H7 (cell line): ENCODE data around the gene PBX2. TPM values are rescaled to one million over a fixed set of nuclear protein-coding genes. Genes with fewer than 3 reads are reported as not detected.

Experiments used
- DNase-seq: peaks from one replicate; pipeline ENCODE4 v3.0.0; 2012
- H3K27me3 ChIP-seq: 2 replicates; pipeline ENCODE4 v1.6.0; 2011; ENCODE audit warnings: mild to moderate bottlenecking, low read length; ENCODE audit not compliant: control insufficient read depth, insufficient read depth
- H3K36me3 ChIP-seq: replicated peaks from 2 replicates; pipeline ENCODE4 v1.5.1; 2011; ENCODE audit warnings: low read length; ENCODE audit not compliant: control insufficient read depth, insufficient read depth
- H3K4me3 ChIP-seq: 2 replicates; pipeline ENCODE4 v1.5.1; 2011; ENCODE audit warnings: low read depth, mild to moderate bottlenecking, control low read depth, low read length, moderate library complexity; ENCODE audit not compliant: insufficient read depth
- total RNA-seq: library from RNA; depleted of rRNA; stranded (reverse); fragments of >200 nt; shearing (Covaris generic); gene quantifications from 2 replicates; pipeline ENCODE4 v1.2.3, GENCODE V29; 2014

The PBX2 gene
- total RNA-seq, 1 experiment from 2014 or later = 64.2 TPM

DNA sequence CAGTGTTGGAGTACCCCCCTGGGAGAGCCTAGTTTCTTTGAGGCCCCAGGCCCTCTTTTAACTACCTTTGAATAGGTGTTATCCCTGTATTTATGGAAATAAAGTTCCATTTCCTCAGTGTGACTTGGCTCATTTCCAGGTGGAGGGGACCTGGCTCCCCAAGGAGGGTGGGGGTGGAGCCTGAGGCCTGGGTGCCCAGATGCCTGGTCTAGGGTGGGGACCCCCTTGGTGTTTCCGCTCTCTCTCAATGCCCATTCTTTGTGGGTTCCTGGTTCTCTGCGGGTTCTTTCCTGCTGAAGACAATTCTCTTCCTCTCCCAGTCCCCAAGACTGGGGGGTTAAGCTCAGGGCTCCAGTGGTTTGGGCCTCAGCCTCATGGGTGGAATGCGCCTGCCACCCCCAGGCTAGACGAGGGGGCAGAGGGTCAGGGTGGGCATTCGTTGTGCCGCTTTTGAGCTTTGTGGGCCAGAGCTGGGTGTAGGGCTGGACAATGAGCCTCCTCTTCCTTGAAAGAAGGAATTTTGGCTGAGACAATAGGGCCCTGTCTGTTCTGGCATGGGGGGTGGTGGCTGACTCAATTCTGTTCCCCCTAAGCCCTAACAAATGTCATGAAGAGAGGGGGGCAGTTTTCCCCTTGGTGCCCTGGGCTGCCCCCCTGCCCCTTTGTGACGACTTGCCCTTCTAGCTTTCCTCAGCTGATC lies 26.3 kb downstream of the PBX2 start:
- no peak for DNase-seq
- Histone ChIP-seq H3K4me3 (no peak overlapping the region), H3K27me3 (no peaks in the 10 kb centered on the region), H3K36me3 (peaks cover under 1% of the 10 kb centered on the region)

DNA sequence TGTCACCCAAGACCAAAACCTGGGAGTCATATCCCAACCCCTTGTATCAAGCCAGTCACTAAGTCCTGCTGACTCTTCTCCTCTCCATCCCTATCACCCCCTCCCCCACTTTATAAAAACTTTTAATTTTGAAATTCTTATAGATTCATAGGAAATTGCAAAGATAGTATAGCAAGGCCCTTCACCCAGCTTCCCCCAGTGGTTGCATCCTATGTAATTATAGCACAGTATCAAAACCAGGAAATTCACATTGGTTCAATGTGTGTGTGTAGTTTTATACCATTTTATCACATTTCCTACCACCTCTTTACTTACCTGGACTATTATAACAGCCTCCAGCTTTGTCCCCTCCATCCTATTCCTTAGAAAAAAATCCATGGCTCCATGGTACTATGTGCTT lies 31.9 kb downstream of the PBX2 start:
- no peak for DNase-seq

DNA sequence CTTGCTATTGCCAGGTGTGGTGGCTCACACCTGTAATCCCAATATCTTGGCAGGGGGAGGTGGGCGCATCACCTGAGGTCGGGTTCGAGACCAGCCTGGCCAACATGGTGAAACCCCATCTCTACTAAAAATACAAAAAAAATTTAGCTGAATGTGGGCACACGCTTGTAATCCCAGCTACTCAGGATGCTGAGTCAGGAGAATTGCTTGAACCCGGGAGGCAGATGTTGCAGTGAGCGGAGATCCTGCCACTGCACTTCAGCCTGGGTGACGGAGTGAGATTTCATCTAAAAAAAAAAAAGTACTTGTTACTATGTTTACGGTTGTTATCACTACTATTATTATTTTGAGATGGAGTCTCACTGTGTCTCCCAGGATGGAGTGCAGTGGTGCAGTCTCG lies 33.1 kb downstream of the PBX2 start:
- Histone ChIP-seq H3K36me3 (peaks cover 10% of the 10 kb centered on the region), H3K27me3 (peaks cover 13% of the 10 kb centered on the region), H3K4me3 (no peak overlapping the region)
- DNase-seq = no peak

More for the DNA sequence above, 31.9 kb downstream of the PBX2 start:
- Histone ChIP-seq H3K27me3 (peaks cover 1% of the 10 kb centered on the region; the same call in 1 of the 2 replicates), H3K4me3 (no peak overlapping the region), H3K36me3 (peaks cover 10% of the 10 kb centered on the region)

DNA sequence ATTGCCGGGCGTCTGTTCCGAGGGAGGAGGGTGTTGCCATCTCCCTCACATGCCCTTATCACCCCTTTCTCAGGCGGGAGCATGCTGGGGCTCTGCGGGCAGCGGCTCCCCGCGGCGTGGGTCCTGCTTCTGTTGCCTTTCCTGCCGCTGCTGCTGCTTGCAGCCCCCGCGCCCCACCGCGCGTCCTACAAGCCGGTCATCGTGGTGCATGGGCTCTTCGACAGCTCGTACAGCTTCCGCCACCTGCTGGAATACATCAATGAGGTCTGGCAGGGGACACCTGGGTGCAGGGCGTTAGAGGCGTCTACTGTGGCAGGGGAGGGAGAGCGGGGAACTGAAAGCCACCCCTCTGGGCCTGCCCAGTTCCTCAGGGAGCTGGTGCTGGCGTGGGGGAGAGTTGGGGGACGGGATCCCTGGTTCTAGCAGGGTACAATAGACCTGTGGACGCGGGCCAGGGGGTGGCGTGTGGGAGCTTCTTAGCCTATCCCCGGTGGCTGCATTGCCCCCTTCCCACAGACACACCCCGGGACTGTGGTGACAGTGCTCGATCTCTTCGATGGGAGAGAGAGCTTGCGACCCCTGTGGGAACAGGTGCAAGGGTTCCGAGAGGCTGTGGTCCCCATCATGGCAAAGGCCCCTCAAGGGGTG lies 35.4 kb downstream of the PBX2 start:
- H3K27me3 ChIP-seq = peaks cover 35% of the 10 kb centered on the region
- peak overlapping the region; percentile 80 for H3K4me3 ChIP-seq
- peak; percentile 89 for DNase-seq
- H3K36me3 ChIP-seq = peaks cover 10% of the 10 kb centered on the region

DNA sequence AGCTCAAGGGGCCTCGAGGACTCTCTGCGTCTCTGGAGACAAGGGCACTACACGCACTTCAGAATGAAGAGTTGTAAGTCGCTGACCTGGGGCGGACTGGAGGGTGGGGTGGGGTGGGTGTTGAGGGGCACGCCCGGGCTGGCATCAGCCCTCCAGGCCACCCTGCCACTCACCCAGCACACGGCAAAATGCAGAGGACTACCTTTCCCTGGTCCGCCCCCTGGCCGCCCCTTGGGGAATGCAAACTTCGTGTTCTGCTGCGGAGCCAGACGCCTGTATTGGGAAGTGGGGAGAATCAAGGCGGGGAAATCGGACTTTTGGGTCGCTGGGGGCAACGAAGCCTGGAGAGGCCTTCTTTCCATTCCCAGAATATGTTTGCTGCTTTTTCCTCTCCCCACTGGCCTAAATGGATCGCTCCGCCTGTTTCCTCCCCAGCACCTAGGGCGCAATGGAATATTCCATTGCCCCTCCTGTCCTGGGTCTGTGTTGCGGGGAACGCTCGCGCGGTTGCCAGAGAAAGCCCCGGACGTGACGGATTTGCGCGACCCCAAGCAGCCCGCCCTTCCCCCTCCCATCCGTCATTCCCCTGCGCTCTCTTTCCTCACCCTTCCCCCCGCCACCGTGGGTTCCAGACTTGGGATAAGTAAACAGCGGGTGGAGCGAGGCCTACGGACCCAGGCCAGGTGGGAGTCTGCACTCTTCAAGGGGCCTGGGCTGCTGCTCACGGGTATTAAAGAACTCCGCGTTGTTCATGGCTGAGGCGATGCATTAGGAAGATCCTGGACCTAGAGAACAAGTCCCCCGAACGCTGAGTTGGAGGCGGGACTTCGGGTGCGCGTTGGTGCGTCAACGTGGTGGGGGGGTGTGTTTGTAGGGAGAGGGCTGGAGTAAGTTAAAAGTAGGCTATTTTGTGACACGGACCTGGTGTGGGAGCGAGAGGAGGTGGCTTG lies 36.2 kb downstream of the PBX2 start, which contains the start of gene PPT2:
Gene PPT2 (plus strand): TSS at position 578 of the 950 bp plus-strand sequence. CDS start 454 bp downstream, outside the sequence.
- peaks cover 10% of the 10 kb centered on the region for H3K36me3 ChIP-seq
- peak; percentile 94 for DNase-seq
- peaks cover 43% of the 10 kb centered on the region for H3K27me3 ChIP-seq
- peak within 1 kb of the TSS; percentile 80 for H3K4me3 ChIP-seq

DNA sequence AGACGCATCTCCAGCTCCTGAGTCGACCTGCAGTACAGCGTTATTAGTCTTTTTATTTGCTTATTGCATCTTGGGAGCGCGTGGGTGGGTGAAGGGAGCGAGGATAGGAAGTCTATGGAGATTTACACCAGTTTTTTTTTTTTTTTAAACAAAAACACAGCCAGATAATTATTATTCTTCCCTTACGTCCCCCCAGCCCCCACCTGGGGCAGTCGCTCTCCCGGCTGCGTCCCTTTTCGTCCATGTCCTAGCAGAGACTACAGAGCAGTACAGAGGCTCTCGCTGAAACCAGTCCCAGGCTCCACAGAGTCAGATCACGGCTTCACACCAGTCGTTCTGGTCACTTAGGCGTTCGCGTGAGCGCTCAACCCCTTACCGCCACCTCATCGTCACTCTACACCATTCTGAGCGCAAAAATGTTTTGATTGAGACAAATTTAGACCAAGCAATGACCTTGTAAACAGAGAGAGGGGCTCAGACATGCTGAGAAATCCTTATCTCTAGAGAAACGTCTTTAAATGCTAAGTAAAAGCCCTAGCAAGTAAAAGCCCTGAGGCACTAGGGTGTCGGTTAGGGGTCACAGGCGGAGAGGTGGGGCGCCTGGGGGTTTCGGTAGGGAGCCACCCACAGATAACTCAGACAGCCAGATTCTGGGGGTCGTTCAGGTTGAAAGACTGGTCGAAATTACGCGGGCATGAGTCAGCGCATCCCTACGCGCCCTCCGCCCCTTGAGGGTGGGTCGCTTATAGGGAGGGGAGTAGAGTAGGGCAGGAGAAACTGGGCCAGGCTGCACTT lies 37.0 kb downstream of the PBX2 start:
- peak; percentile 85 for DNase-seq
- H3K4me3 ChIP-seq = peak overlapping the region; percentile 80
- peaks cover 44% of the 10 kb centered on the region for H3K27me3 ChIP-seq
- peaks cover 10% of the 10 kb centered on the region for H3K36me3 ChIP-seq

DNA sequence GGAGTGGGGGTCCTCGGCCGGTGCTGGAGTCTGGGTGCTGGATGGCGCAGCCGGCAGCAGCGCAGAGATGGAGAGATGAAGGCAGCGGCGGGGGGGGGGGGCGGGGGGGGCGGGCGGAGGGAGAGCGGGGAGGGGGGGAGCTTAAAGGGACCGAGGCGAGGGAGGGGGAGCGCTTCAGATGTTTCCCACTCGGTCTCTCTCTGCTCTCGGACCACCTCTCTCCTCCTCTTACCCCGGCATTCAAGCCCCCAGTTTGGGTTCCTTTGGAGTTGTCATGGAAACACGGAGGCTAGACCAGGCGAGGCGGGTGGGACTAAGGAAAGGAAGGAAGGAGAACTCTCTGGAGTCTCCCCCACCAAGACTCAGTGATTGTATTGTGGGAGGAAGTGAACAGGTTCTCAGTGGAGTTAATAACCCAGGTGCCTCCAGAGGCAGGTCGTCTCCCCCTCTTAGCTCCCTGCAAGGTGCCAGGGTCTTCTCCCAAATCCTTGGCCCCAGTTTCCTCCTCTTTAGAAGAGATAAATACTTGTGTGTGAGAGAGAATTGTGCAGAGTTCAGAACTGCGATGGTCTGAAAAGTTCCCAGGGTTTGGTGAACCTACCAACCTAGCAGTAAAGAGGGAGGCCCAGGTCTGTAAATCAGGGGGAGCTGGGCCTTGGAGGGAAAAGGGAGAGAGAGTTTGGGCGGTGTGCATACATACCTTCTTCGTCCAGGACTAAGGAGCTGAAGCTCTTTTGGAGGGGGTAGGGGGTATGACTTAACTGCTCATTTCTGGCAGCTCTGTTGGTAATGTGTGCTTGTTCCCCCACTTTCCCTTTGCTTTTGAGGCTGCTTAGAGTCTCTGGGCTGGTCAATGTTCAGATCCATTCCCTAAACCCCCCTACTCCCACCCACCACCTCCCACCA lies 37.9 kb downstream of the PBX2 start, which contains the start of gene PRRT1:
Gene PRRT1 (minus strand): TSS at position 77 of the 906 bp plus-strand sequence. CDS start 112 bp downstream, outside the sequence.
- DNase-seq = peak; percentile 69
- Histone ChIP-seq H3K27me3 (peaks cover 48% of the 10 kb centered on the region), H3K4me3 (peak within 1 kb of the TSS; percentile 80), H3K36me3 (peaks cover 5% of the 10 kb centered on the region)

DNA sequence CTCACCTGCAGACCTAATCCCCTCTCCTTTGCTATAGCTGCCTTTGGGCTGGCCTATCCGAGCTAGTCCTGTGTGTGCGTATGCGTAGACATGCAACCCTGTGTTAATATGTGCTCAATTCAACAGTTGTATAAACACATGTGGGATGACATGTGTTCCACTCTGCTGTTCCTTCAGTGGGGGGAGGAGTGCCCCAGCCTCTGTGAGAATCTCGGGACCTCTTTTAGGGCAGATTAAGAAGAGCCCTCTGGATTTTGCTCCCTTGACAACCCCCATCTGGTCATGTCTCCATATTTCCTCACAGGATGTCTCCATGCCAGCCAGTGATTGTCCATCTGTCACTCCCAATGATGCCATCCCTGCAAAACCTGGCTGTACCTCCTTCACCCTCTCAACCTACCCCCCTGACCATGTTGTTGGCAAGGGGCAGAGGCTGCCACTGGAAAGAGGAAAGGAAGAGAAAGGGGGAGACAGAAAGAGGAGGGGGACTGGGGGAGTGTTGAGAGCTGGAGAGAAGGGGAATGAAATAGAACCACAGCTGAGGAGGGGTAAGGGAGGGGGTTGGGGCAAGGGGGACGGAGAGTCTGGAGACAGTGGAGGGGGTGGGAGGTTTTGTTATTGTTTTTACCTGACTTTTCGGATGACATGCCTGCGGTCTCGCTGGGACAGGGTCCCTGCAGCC lies 38.7 kb downstream of the PBX2 start:
- peak; percentile 76 for DNase-seq
- peak overlapping the region; percentile 80; the same call in 1 of the 2 replicates for H3K4me3 ChIP-seq
- peaks cover 48% of the 10 kb centered on the region for H3K27me3 ChIP-seq
- peaks cover 3% of the 10 kb centered on the region for H3K36me3 ChIP-seq

DNA sequence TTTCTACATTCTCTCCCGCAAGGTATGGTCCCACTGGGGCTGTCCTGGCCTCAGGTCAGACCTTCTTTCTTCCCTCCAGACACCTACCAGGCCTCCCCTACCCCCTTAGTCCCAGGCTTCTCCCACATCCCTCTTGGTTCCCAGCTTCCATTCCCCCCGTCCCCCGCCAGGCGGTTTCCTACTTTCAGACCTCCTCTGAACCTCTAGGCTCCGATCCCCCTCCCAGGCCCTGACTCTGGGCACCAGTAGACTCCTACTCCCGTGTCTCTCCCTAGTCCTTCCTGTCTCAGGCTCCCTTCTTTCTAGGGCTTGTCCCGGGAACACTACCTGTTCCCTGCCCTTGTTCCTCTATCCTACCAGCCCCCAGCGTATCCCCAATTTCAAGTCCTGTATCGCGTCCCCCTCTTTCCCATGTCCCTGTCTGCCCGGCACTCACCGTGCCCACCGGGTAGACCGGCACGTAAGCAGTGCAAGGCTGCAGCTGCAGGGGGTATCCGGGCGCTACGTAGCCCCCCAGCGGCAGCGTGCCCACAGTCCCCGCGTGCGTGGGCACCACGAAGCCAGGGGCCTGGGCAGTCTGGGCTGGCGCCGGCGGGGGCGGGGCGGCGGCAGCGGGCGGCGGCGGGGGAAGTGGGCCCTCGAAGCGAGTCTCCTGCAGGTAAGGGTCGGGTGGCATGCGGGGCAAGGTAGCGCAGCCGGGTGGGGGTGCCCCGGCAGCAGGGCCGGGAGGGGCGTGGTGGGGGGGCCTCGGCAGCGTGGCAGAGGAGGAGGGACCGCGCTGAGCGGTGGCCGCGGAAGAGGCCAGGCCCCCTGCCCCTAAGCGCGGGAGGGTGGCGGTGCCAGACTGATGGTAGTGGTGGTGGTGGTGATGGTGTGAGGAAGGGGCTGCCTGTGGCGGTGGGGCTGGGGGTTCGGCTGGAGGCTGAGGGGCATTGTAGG lies 39.8 kb downstream of the PBX2 start:
- H3K4me3 ChIP-seq = peak overlapping the region; percentile 57
- no peaks in the 10 kb centered on the region for H3K36me3 ChIP-seq
- H3K27me3 ChIP-seq = peaks cover 48% of the 10 kb centered on the region
- peak; percentile 85 for DNase-seq

DNA sequence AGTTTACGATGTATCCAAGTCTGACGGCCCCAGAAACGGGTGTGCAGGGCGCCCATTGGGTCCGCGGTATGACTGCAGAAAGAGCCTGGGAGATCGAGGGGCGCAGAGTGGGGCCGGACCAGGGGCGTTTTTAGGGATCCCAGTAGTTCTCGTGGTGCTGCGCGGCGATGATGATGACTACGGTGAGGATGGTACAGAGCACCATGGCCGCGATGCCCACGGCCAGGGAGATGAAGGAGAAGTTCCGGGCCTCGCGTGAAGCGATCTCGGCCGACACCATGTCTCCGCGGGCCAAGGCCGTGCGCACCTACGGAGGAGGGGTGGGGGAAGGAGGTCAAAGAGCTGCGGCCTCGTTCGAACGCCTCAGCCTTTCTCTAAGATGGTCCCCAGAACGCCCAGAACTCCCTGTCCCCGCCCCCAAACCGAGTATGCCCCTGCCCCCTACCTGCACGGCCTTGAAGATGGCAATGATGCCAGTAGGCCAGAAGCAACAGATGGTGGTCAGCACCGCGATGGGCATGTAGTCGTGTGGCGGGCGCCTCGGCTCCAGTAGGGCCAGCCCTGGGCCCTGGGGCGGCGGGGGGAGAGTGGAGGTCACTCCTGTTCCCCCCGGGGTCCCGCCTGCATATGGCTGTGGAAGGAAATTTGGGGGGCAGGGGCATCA lies 40.8 kb downstream of the PBX2 start:
- Histone ChIP-seq H3K27me3 (peaks cover 48% of the 10 kb centered on the region), H3K36me3 (no peaks in the 10 kb centered on the region), H3K4me3 (peak overlapping the region; percentile 57)
- DNase-seq = peak; percentile 54

DNA sequence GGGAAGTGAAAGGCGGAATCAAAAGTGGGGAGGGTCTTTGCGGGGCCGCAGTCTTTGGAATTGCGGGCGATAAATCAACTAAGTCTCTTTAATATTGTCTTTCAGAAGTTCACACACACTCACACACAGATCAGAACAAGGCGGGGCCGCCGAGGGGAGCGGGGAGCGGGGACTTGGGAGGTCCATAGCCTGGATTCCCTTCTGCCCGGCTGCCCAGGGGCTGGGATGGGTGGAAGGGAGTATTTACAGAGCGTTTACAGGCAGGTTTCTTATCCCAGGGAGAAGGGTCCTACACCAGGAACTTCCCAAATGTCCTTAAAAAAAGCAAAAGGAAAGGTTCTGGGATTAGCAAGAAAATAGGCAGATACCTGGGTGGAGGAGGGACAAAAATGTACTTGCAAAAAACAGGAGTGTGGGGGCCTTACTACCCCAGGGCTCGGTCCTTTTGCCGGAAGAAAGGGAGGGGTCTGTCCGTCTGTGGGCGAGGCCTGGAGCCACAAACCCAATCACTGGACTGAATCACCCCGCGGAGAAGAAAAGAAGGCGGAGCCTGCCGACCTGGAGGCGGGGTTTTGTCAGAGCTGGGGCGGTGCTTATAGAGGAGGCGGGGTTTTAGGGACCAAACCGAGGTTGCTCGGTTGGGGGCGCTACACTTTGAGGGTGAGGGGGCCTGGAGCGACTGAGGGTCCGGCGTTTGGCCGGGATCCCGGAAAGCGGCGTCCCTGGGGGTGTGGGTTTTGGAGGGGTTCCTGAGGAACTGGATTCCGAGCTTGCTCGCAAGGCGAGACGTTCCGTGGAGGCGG lies 41.5 kb downstream of the PBX2 start:
- Histone ChIP-seq H3K4me3 (peak overlapping the region; percentile 57), H3K27me3 (peaks cover 48% of the 10 kb centered on the region), H3K36me3 (no peaks in the 10 kb centered on the region)
- peak; percentile 83 for DNase-seq
